Uterus (tissue), 4 donors: ENCODE measurements around the gene PRPF18. TPM values are rescaled to one million over a fixed set of nuclear protein-coding genes. Genes with fewer than 3 reads are reported as not detected.

ENCODE experiments used
- DNase-seq, 2 donors: peaks; one replicate each; pipeline ENCODE4 v3.0.0-alpha.2; 2019 to 2020
- H3K27ac ChIP-seq, 2 donors: fragments of 200-600 bp; sonication (generic); 1 replicate in 1 of 2; 2 replicates in 1 of 2; pipeline ENCODE4 v1.5.1; 2016 to 2018
- H3K27me3 ChIP-seq, 2 donors: fragments of 200-600 bp; sonication (generic); one replicate each; pipeline ENCODE4 v1.5.1; 2018 to 2019; ENCODE audit warnings: control low read depth in 1 of 2
- H3K36me3 ChIP-seq, 2 donors: fragments of 200-600 bp; sonication (generic); one replicate each; pipeline ENCODE4 v1.5.1; 2019; ENCODE audit warnings: control low read depth in 1 of 2
- H3K4me1 ChIP-seq, 2 donors: fragments of 200-600 bp; sonication (generic); one replicate each; pipeline ENCODE4 v1.5.1; 2018 to 2019; ENCODE audit warnings: control low read depth in 1 of 2
- H3K4me3 ChIP-seq, 2 donors: fragments of 200-600 bp; sonication (generic); 1 replicate in 1 of 2; 2 replicates in 1 of 2; pipeline ENCODE4 v1.5.1; 2018 to 2019; ENCODE audit warnings: mild to moderate bottlenecking in 1 of 2
- H3K9me3 ChIP-seq, 2 donors: fragments of 200-600 bp; sonication (generic); one replicate each; pipeline ENCODE4 v1.5.1; 2019; ENCODE audit warnings: control low read depth in 1 of 2
- CTCF ChIP-seq, 4 experiments: fragments of 200-600 bp in 2 of 4; fragments of 450-650 bp in 2 of 4; sonication (generic) in 2 of 4; IDR thresholded peaks; one replicate each; pipeline ENCODE4 v1.5.1; 2016 to 2019; ENCODE audit warnings: antibody characterized with exemption in 4 of 4, mild to moderate bottlenecking in 2 of 4, moderate library complexity in 1 of 4
- POLR2A ChIP-seq, 2 donors: fragments of 450-650 bp; IDR thresholded peaks; one replicate each; pipeline ENCODE4 v1.6.1; 2016; ENCODE audit warnings: antibody characterized with exemption in 2 of 2, mild to moderate bottlenecking in 1 of 2, moderate library complexity in 1 of 2
- intact Hi-C: fragments of 100-400 bp; cut with DNase I; formaldehyde crosslinking; loops from one replicate; pipeline ENCODE4 v1.15.1; 2023; ENCODE audit warnings: low total_unique reads
- total RNA-seq, 4 donors: library from RNA; depleted of rRNA in 3 of 4; stranded (reverse); fragments of >200 nt in 3 of 4; gene quantifications; one replicate each; pipeline versions ENCODE4 v1.1.0 to v1.2.4, GENCODE V29; 2014 to 2023
- donor health status: DM: yes; HTN: yes; CAD: no.

Gene PRPF18
- total RNA-seq, 4 donors from 2014 or later = 5.6 to 61.4 (median 22.5) TPM

GRCh38 chr10:13590886-13591285 is 4.1 kb downstream of the PRPF18 start:
- no peaks in the 10 kb centered on the region for H3K36me3 ChIP-seq
- no peaks in the 10 kb centered on the region for H3K27me3 ChIP-seq
- no peak overlapping the region for H3K4me3 ChIP-seq
- TF ChIP-seq CTCF (IDR thresholded peaks at IDR 0.05) = no peak
- H3K27ac ChIP-seq = no peak overlapping the region
- peaks cover 0 to 8% of the 10 kb centered on the region in 2 donors for H3K4me1 ChIP-seq
- DNase-seq = no peak
- no peaks in the 10 kb centered on the region for H3K9me3 ChIP-seq
- intact Hi-C loops = no loop called here

GRCh38 chr10:13592306-13592705 is 5.5 kb downstream of the PRPF18 start:
- H3K9me3 ChIP-seq = no peaks in the 10 kb centered on the region
- no peaks in the 10 kb centered on the region for H3K36me3 ChIP-seq
- DNase-seq = no peak
- H3K4me1 ChIP-seq = peaks cover 0 to 7% of the 10 kb centered on the region in 2 donors
- H3K27me3 ChIP-seq = no peaks in the 10 kb centered on the region
- TF ChIP-seq POLR2A (IDR thresholded peaks at IDR 0.05) = no peak
- TF ChIP-seq CTCF (IDR thresholded peaks at IDR 0.05) = no peak
- H3K4me3 ChIP-seq = no peak overlapping the region
- intact Hi-C loops = no loop called here
- H3K27ac ChIP-seq = no peak overlapping the region

- no peak for TF ChIP-seq CTCF (IDR thresholded peaks at IDR 0.05)
- TF ChIP-seq POLR2A (IDR thresholded peaks at IDR 0.05) = no peak
- H3K27ac ChIP-seq = no peak overlapping the region
- DNase-seq = no peak
- no peaks in the 10 kb centered on the region for H3K27me3 ChIP-seq
- no peaks in the 10 kb centered on the region for H3K36me3 ChIP-seq
- no peaks in the 10 kb centered on the region for H3K4me1 ChIP-seq
- intact Hi-C loops = no loop called here
- H3K4me3 ChIP-seq = no peak overlapping the region
- no peaks in the 10 kb centered on the region for H3K9me3 ChIP-seq
Measured at GRCh38 chr10:13593535-13593934, 6.8 kb downstream of the PRPF18 start.

GRCh38 chr10:13594641-13595040 is 7.9 kb downstream of the PRPF18 start:
- no peak for DNase-seq
- intact Hi-C loops = no loop called here
- H3K9me3 ChIP-seq = no peaks in the 10 kb centered on the region
- no peaks in the 10 kb centered on the region for H3K4me1 ChIP-seq
- H3K4me3 ChIP-seq = no peak overlapping the region
- TF ChIP-seq CTCF (IDR thresholded peaks at IDR 0.05) = no peak
- TF ChIP-seq POLR2A (IDR thresholded peaks at IDR 0.05) = no peak
- no peaks in the 10 kb centered on the region for H3K36me3 ChIP-seq
- H3K27ac ChIP-seq = no peak overlapping the region
- no peaks in the 10 kb centered on the region for H3K27me3 ChIP-seq

- H3K27me3 ChIP-seq = no peaks in the 10 kb centered on the region
- H3K9me3 ChIP-seq = no peaks in the 10 kb centered on the region
- intact Hi-C loops = no loop called here
- no peak overlapping the region for H3K4me3 ChIP-seq
- no peaks in the 10 kb centered on the region for H3K36me3 ChIP-seq
- no peak overlapping the region for H3K27ac ChIP-seq
- no peaks in the 10 kb centered on the region for H3K4me1 ChIP-seq
- DNase-seq = no peak
- no peak for TF ChIP-seq CTCF (IDR thresholded peaks at IDR 0.05)
- TF ChIP-seq POLR2A (IDR thresholded peaks at IDR 0.05) = no peak
Measured at GRCh38 chr10:13597909-13598308, 11.1 kb downstream of the PRPF18 start.
